ENCODE measurements around the gene KNDC1. TPM values are rescaled to one million over a fixed set of nuclear protein-coding genes. Genes with fewer than 3 reads are reported as not detected.

KNDC1 gene
- total and polyA plus RNA-seq, 2 of the 4 experiments (the other 2 are of a cell fraction) = 0.18 to 1.1 TPM

- Histone ChIP-seq H2AK5ac (ENCODE audit: low read depth, low read length) (no peak overlapping the region), H2BK120ac (ENCODE audit: low read depth, low read length) (no peak overlapping the region), H3K14ac (replicated peaks; ENCODE audit: low read depth, low read length) (no peak overlapping the region), H4K5ac (ENCODE audit: low read depth, low read length) (no peak overlapping the region), H3K27ac (ENCODE audit: insufficient read depth, low read length) (no peak overlapping the region), H2AK9ac (replicated peaks; ENCODE audit: low read depth, low read length, poor library complexity) (no peak overlapping the region), H2BK5ac (ENCODE audit: low read depth, low read length, poor library complexity, severe bottlenecking) (no peak overlapping the region), H4K20me1 (ENCODE audit: insufficient read depth, low read length) (no peaks in the 10 kb centered on the region), H3K4me3 (ENCODE audit: insufficient read depth, low read depth, low read length) (no peak overlapping the region), H3K36me3 (ENCODE audit: control insufficient read depth, insufficient read depth, low read length) (no peaks in the 10 kb centered on the region), H3K9me3 (ENCODE audit: control insufficient read depth, insufficient read depth, low read length) (no peaks in the 10 kb centered on the region), H2AFZ (replicated peaks; ENCODE audit: low read length, poor library complexity) (no peak overlapping the region), H4K8ac (ENCODE audit: low read depth in 2 of 2, low read length in 2 of 2) (no peak overlapping the region), H3K23ac (ENCODE audit: low read depth, low read length) (no peak overlapping the region), H3K4ac (ENCODE audit: low read depth, low read length) (no peak overlapping the region), H3K4me1 (ENCODE audit: control insufficient read depth, insufficient read depth, low read length) (no peaks in the 10 kb centered on the region), H2BK20ac (ENCODE audit: low read depth, low read length) (no peak overlapping the region), H3K56ac (ENCODE audit: extremely low read depth, insufficient read depth, low read length) (no peak overlapping the region), H3K4me2 (ENCODE audit: low read depth, low read length) (no peak overlapping the region), H4K91ac (ENCODE audit: insufficient read depth, low read depth, low read length) (no peak overlapping the region), H3K18ac (ENCODE audit: low read depth, low read length) (no peak overlapping the region), H3K27me3 (ENCODE audit: control insufficient read depth, insufficient read depth, low read length) (no peaks in the 10 kb centered on the region), H3K79me1 (ENCODE audit: low read depth in 1 of 2, low read length in 2 of 2) (no peaks in the 10 kb centered on the region), H3K9ac (ENCODE audit: low read depth, low read length) (no peak overlapping the region), H3K9me1 (ENCODE audit: insufficient read depth, low read length) (no peaks in the 10 kb centered on the region), H2BK15ac (ENCODE audit: low read depth, low read length) (no peak overlapping the region)
- in situ Hi-C loops (cut with MboI; ENCODE audit: low sequenced_read_pairs) (no loop called here), dilution Hi-C loops (cut with HindIII; ENCODE audit: low sequenced_read_pairs, unreplicated experiment) (no loop called here), intact Hi-C loops (cut with micrococcal nuclease) (no loop called here)
- POLR2A ChIA-PET (ENCODE audit: unreplicated experiment) = no interaction called here
- TF ChIP-seq NFE2L2 (IDR thresholded peaks at IDR 0.05; ENCODE audit: low read depth, low read length) (no peak), RAD21 (IDR thresholded peaks at IDR 0.05; ENCODE audit: low read length) (no peak), MXI1 (IDR thresholded peaks at IDR 0.05; ENCODE audit: borderline replicate concordance, low read depth, low read length) (no peak), CEBPB (IDR thresholded peaks at IDR 0.05; ENCODE audit: low read depth, low read length) (no peak), POLR2A (IDR thresholded peaks at IDR 0.05; ENCODE audit: low read depth, low read length) (no peak), CHD1 (IDR thresholded peaks at IDR 0.05; ENCODE audit: low read depth, low read length) (no peak), MAFK (IDR thresholded peaks at IDR 0.05; ENCODE audit: low read depth, low read length) (no peak), BHLHE40 (IDR thresholded peaks at IDR 0.05; ENCODE audit: low read depth, low read length) (no peak), MAZ (IDR thresholded peaks at IDR 0.05; ENCODE audit: borderline replicate concordance, low read depth, low read length) (no peak)
- ATAC-seq (ENCODE audit: low read depth) = no peak
- DNase-seq = no peak
- 76% methylated on average over 26 of the region's 62 CpGs; no CpG with 5 or more reads in 1 of the 2 experiments for WGBS, 2 experiments (ENCODE audit: extremely low coverage in 2 of 2, insufficient read length in 1 of 2)
- BruUV-seq (replicated peaks) = no TSS peak
- CTCF ChIA-PET = no interaction called here
Measured at GRCh38 chr10:133202778-133203651, 43.0 kb downstream of the KNDC1 start.
